A549 (cell line): ENCODE data around the gene CELF2.

Source experiments
- CTCF ChIP-seq: fragments of >200 bp; sonication (Bioruptor Twin); formaldehyde crosslinking; IDR thresholded peaks from 3 replicates; pipeline ENCODE4 v1.5.1; 2016
- MAFK ChIP-seq: fragments of 450-650 bp; IDR thresholded peaks from 2 replicates; pipeline ENCODE4 v1.6.1; 2014; ENCODE audit not compliant: partially characterized antibody
- POLR2A ChIP-seq: IDR thresholded peaks from 2 replicates; pipeline ENCODE4 v1.6.1; 2012; ENCODE audit warnings: mild to moderate bottlenecking, low read length
- POLR2AphosphoS2 ChIP-seq: conservative IDR thresholded peaks from 2 replicates; pipeline ENCODE4 v1.6.1; 2012; ENCODE audit warnings: low read length, improper control_type of control experiment, inconsistent platforms
- RCOR1 ChIP-seq: fragments of 150-350 bp; IDR thresholded peaks from 2 replicates; pipeline ENCODE4 v1.6.1; 2014; ENCODE audit warnings: antibody characterized with exemption, low read length, low read depth
- RNF2 ChIP-seq: fragments of 200-600 bp; sonication (generic); IDR thresholded peaks from 2 replicates; pipeline ENCODE4 v1.6.1; 2016; ENCODE audit warnings: low read depth, mild to moderate bottlenecking, antibody characterized with exemption, moderate library complexity, borderline replicate concordance

- TF ChIP-seq RNF2 (no peak), POLR2A (no peak), CTCF (no peak), POLR2AphosphoS2 (no peak), MAFK (no peak), RCOR1 (no peak)
Observed at GRCh38 chr10:11201911-11202310, 184.2 kb downstream of the CELF2 start.
